GM19455 (cell line): ENCODE data around the gene TPP1.

ENCODE experiments used
- ATAC-seq: cut with Tn5 transposase; IDR thresholded peaks from one replicate; pipeline ENCODE4 v1.9.1; 2021; ENCODE audit not compliant: unreplicated experiment

The TPP1 gene

DNA sequence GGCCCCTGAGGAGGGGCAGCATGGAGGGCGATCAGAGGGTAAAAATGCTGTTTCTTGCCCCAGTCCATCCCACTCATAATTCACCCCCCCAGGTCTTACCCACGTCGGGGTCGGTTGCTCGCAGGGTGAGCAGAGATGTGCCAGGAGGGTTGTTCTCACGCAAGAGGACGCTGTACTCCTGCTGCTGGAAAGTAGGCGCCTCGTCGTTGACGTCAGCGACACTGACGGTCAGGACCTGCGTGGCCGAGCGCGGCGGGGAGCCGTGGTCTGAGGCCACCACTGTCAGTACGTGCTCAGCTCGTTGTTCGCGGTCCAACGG, 10.3 kb upstream of the TPP1 start:
- no peak for ATAC-seq

- ATAC-seq = no peak
Measured at GRCh38 chr11:6628526-6628925, 9.3 kb upstream of the TPP1 start.

GRCh38 chr11:6627762-6628241, 8.6 kb upstream of the TPP1 start:
- ATAC-seq = peak; percentile 69

DNA sequence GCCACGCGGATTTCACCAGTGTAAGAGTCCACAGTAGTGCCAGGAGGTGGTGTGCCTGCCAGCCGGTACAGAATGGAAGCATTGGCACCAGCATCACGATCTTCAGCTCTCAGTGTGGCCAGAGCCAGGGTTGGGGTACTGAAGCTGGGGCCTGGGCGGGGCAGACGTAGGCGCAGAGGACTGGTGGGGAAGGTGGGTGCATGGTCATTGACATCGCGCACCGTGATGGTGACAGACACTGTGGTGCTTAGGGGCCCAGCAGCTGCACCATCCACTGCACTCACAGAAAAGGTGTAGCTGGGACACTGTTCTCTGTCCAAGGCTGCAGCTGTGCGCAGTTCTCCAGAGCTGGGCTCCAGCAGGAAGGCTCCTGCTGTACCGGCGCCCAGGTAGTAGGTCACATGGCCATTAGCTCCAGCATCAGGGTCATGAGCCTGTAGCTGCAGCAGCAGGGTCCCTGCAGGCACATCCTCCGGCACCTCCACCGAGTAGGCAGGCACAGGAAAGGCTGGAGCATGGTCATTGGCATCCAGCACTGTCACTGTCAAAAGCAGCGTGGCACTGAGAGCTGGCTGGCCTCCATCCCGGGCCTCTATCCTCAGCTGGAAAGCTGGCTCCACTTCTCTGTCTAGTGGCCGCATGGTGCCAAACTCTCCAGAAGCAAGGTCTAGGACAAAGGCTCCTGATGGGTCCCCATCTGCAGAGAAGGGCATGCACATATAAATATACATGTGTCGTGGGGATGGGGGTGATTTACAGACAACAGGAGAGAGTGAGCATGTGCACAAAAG, 7.9 kb upstream of the TPP1 start:
- ATAC-seq = no peak

GRCh38 chr11:6625832-6626420, 6.7 kb upstream of the TPP1 start:
- ATAC-seq = no peak

GRCh38 chr11:6625156-6625831, 6.1 kb upstream of the TPP1 start:
- no peak for ATAC-seq

DNA sequence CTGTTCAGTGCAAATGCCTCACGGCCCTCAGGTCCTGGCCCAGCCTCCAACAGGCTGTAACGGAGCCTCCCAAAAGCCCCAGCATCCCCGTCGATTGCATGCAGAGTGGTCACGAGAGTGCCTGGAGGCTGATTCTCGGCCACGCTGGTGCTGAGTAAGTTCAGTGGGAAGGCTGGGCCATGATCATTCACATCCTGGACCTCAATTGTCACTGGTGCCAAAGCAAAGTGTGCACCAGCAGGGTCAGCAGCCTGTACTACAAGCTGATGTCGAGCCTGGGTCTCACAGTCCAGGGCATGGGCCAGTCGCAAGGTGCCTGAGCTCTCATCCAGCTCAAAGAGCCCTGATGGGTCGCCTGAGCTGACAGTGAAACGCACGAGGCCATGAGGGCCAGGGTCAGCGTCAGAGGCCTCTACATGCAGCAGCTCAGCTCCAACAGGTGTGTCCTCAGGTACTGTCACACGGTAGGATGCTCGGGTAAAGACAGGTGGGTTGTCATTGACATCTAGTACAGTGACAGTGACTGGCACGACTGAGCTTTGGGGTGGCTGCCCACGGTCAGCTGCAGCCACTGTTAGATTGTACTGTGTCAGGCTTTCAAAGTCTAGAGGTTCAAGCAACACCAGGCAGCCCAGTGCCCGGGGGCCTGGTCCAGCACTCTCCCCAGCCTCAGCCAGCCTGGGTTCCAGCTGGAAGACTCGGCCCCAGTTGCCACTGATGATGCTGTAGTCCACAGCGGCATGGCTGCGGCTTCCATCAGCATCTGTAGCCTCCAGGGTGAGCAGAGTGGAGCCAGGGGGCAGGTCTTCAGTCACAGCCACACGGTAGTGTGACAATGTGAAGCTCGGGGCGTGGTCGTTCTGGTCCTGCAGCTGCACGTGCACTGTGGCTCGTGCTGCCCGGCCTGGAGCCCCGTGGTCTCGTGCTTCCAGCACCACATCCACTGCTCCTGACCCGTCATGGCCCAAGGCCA, 4.5 kb upstream of the TPP1 start:
- ATAC-seq = no peak

- no peak for ATAC-seq
Measured at GRCh38 chr11:6622261-6623171, 3.3 kb upstream of the TPP1 start.

DNA sequence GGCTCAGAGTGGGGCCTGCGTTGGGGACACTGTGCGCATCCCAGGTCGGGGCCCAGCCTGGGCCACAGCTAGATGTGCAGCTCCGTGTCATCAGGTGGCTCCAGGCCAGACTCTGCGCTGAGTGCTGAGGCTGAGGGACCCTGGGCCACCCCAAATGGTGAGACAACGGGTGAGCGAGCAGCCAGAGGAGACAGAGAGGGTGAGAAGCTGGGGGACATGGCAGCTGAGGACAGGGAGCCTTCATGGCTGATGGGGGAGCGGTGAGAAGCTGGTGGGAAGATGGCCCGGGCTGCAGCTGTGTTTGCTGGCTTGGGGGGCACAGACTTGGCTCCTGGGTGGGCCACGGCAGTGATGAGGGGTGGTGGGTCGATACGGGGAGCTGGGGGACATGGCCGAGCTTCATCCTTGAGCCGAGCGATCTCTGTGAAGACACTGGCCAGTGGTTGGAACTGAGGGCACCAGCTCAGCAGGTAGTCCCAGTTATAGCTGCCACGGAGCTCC, 2.5 kb upstream of the TPP1 start:
- no peak for ATAC-seq

- ATAC-seq = no peak
Measured at GRCh38 chr11:6620636-6621035, 1.4 kb upstream of the TPP1 start.

- peak; percentile 1 for ATAC-seq
Measured at GRCh38 chr11:6618117-6619003, 862 bp downstream of the TPP1 start.

DNA sequence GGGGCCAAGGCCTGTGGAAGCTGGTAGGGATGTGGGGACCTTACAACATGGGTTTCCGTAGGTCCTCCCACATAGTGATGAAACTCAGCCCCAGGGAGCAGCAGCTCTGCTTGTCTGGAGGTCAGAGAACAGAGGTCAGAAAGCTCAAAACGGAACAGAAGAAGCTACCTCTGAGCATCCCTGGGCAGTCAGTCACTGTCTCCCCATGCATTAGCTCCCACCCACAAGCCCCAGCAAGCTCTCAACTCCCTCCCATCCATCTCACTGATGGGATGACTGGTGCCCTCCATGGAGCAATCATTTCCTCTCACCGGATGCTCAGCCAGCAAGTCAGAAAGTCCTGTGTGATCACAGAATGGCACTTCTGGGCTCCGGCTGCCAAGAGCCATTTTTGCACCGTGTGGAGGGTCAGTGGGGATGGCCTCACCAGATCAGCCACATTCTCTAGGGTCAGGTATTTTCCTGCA, 1.9 kb downstream of the TPP1 start:
- ATAC-seq = no peak

DNA sequence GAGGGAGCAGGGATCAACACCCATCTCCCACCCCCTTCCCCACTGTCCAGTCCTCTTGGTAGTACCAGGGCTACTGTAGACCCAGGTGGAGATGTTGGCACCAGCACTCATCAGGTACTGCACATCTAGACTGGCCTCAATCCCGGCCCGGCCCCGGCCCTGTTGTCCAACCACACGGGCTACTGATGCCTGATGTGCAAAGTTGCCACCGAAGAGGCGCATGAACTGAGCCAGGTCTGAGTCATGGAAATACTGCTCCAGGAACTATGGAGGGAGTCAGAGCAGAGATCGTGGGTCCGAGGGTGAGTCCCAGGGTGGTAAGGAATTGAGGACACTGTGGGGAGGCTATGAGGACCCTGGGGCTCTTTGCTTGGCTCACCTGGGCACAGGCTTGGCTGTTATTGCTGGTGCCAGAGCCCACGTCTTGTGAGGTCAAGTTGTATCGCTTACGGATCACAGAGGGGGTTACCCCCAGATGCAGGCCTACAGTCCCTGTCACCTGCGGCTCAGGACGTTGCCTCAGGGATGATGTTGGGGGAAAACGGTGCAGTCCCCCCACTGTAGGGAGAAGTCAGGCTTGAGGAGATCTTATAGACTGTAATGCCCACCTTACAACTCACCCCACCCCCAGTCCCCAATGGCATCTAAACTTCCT, 2.5 kb downstream of the TPP1 start:
- ATAC-seq = no peak

DNA sequence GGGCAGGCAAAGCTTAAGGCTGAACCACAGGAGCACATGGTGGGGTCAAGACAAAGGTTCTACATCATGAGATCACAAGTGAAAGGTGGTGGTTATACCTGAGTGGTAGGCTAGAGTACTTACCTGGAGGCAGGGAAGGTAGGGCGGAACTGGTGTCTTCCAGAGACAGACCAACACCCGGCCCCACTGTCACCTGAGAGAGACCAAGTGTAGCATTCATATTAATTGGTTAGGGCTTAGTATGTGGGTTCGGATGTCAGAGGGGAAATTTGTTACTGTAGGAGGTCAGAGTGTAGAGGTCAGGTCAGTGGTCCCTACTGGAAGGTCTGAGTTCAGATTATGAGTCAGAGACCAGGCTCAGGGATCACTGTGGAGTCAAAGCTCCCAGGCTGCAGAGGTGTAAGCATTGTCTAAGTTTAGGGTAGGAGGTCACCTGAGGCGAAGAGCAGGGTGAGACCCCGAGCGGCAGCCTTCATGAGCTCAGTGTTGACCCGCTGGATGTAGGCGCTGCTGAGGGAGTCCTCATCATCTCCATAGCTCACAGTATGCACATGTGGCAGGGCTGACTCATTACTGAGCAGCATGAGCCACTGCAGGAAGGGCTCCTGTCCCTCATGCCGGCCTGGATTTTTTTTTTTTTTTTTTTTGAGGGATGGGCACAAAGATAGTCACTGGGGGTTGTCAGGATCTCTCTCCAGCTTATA, 3.2 kb downstream of the TPP1 start:
- ATAC-seq = no peak

DNA sequence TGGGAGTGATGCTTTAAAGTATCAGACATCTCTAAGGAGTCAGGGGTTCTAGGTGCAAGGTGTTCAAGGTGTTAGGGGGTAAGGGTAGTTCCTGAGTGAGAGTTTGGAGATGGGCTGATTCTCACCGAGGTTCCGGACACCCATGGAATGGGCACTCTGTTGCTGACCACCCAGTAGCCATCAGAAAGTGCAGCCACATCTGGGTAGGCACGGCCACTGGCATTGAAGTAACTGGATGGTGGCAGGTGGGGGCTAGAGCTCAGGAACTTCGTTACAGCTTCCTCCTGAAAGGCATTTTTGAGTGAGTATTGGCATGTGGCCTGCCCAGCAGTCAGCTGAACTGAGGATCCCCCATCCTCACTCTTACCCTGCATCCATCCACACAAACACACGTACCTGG, 4.2 kb downstream of the TPP1 start:
- no peak for ATAC-seq

GRCh38 chr11:6614446-6614845, 4.8 kb downstream of the TPP1 start:
- ATAC-seq = no peak

GRCh38 chr11:6613496-6613895, 5.7 kb downstream of the TPP1 start:
- no peak for ATAC-seq
